Esophagus squamous epithelium (tissue), 4 donors: ENCODE measurements around the gene XIRP2.

ENCODE experiments used
- CTCF ChIP-seq, 6 experiments: fragments of 450-650 bp in 4 of 6; fragments of 200-600 bp in 2 of 6; sonication (generic) in 2 of 6; IDR thresholded peaks; one replicate each; pipeline ENCODE4 v1.5.1; 2016 to 2019; ENCODE audit warnings: antibody characterized with exemption in 6 of 6, mild to moderate bottlenecking in 4 of 6, moderate library complexity in 4 of 6
- POLR2A ChIP-seq, 4 donors: fragments of 450-650 bp; IDR thresholded peaks; one replicate each; pipeline ENCODE4 v1.6.1; 2017; ENCODE audit warnings: antibody characterized with exemption in 4 of 4, mild to moderate bottlenecking in 4 of 4, moderate library complexity in 3 of 4

- TF ChIP-seq CTCF (IDR thresholded peaks at IDR 0.05) = no peak
- TF ChIP-seq POLR2A (IDR thresholded peaks at IDR 0.05) = no peak
Measured at GRCh38 chr2:166996465-166996864, 108.2 kb downstream of the XIRP2 start.
